Measurements from ENCODE around the gene ZNF689.
"Not testable (repeated sequence)": the region's sequence is repeated elsewhere in the genome, so short reads cannot be mapped to it uniquely, and the experiment has no call there.

The ZNF689 gene

DNA sequence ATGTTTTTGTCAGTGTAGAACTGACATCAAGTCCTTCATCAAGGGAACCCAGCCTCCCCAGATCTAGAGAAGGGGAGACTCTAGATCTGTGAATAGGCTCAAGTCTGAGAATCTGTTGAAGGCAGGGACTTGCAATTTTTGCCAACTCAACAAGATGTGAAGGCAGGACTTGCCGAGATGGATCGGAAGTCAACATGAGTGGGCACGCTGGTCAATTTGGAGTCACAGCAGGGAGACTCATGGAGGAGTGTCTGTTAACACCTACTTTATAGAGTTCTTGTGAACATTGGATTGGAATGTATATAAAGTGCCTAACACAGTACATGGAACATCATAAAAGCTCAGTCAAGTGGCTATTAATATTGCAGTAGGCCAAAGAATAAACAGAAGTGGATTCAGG, 10.0 kb downstream of the ZNF689 start:
- DNase-seq (ENCODE audit: low read depth in 3 of 3), result no peak

DNA sequence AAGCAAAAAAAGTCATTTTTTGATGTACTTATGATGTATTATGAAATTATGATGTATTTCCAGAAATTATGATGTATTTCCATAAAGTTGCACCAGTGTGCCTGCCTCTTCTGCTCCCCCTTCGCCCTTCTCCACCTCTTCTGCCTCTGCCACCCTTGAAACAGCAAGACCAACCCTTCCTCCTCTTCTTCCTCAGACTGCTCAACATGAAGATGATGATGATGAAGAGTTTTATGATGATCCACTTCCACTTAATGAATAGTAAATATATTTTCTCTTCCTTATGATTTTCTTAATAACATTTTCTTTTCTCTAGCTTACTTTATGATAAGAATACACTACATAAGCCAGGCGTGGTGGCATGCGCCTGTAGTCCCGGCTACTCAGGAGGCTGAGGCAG, 17.3 kb downstream of the ZNF689 start:
- DNase-seq (ENCODE audit: low read depth in 3 of 3), result no peak

DNA sequence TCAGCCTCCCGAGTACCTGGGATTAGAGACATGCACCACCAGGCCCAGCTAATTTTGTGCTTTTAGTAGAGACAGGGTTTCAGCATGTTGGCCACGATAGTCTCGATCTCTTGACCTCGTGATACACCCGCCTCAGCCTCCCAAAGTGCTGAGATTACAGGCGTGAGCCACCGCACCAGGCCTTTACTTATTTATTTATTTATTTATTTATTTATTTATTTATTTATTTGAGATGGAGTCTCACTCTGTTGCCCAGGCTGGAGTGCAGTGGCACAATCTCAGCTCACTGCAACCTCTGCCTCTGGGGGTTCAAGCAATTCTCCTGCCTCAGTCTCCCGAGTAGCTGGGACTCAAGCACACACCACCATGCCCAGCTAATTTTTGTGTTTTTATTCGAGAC, 19.3 kb downstream of the ZNF689 start:
- DNase-seq (ENCODE audit: low read depth in 3 of 3), result not testable (repeated sequence)

DNA sequence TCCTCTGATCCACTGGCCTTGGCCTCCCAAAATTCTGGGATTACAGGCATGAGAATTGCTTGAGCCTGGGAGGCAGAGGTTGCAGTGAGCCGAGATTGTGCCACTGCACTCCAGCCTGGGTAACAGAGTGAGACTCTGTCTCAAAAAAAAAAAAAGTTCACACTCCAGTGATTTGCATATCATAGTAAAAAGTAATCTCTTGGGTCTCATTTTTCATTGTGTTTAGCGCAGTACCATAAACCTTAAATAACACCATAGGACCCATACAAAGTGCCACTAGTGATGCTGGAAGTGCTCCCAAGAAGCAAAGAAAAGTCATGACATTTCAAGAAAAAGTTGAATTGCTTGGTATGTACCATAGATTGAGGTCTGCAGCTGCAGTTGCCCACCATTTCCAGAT, 20.6 kb downstream of the ZNF689 start:
- not testable (repeated sequence) for DNase-seq (ENCODE audit: low read depth in 3 of 3)

DNA sequence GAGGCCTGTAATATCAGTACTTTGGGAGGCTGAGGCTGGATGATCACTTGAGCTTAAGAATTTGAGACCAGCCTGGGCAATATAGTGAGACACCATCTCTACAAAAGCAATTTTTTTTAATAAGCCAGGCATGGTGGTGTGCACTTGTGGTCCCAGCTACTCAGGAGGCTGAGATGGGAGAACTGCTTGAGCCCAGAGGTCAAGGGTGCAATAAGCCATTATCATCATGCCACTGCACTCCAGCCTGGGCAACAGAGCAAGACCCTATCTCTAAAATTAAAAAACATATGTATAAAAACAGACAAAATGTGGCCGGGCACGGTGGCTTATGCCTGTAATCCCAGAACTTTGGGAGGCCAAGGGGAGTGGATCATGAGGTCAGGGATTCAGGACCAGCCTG, 21.5 kb downstream of the ZNF689 start:
- DNase-seq (ENCODE audit: low read depth in 3 of 3), result no peak

DNA sequence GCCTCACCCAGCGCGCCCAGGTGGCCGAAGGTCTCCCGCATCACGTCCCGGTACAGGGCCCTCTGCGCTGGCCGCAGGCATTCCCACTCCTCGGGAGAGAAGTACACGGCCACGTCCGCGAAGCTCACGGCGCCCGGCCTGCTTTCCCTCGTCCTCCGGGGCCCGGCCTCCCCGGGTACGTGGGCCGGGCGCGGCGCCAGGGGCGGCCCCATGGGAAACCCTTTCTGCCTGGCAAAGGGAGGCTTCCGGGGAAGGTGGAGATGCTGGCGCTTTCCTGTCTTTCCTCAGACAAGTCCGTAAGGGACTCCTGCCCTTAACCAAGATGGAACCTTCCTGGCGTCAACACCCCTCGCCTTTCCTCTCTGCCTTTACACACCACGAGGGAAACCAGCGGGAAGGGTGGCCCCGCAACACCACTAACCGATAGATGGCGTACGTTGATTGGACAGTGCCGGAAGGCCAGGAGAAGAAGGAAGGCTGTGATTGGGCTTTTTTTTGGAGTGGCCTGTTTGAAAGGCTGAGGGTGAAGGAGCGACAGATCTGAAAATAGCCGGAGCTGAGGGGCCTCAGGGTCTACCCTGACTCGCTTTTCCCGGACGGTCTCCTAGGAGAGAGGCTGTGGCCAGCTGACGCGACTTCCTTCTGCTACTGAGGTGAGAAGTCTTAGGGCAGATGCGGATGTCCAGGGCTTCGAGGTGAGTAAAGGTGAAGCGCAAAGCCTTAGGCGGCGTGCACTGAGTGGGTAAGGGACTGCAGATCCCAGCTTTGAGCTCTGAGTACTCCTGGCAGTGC, 24.6 kb downstream of the ZNF689 start, which contains the start of gene ZNF785:
Gene ZNF785, minus strand, starts transcription at position 298 of the 792 bp plus-strand sequence. Its CDS starts 86 bp downstream, at position 212.
- DNase-seq (ENCODE audit: low read depth in 3 of 3), result peak; percentile 87 to 92 (median 87)

DNA sequence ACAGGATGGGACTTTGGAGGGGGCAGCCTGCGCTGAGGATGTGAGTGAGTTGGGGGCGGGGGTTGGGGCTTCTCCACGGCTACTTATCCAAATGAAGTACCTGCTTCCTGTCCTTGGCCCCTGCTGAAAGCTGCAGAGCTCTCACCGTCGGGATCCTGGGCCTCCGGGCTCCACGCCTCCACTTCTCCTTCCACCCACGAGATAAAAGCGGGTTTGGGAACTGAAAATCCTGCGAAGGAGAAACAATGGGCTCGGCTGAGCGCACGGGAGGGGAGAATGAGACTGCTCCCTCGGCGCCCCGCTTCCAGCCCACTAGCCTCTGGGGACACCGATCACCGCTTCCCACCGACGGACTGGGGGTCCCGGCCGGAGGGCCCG, 25.2 kb downstream of the ZNF689 start:
- no peak for DNase-seq (ENCODE audit: low read depth in 3 of 3)

DNA sequence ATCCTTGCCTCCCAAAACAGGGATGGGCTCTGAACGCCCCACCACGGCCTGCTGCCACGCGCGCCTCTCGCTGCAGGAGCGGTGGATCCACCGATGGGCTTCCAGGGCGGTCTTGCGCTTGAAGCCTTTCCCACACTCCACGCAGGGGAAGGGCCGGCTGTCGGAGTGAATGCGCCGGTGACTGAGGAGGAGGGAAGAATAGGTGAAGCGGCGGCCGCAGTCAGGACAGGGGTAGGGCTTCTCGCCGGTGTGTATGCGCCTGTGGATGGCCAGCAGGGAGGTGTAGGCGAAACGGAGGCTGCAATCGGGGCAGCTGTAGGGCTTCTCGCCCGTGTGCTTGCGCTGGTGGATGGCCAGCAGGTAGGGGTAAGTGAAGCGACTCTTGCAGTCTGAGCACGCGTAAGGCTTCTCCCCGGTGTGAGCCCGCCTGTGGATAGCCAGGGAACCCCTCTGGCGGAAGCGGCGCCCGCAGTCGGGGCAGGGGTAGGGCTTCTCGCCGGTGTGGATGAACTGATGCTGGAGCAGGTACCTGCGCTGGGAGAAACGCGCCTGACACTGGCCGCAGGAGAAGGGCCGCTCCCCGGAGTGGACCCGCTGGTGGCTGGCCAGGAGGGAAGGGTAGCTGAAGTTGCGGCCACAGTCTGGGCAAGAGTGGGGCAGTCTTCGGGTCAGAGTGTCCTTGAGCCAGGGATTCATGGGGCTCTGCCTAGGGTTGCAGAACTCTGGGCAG, 27.4 kb downstream of the ZNF689 start:
- DNase-seq (ENCODE audit: low read depth in 3 of 3), result no peak

DNA sequence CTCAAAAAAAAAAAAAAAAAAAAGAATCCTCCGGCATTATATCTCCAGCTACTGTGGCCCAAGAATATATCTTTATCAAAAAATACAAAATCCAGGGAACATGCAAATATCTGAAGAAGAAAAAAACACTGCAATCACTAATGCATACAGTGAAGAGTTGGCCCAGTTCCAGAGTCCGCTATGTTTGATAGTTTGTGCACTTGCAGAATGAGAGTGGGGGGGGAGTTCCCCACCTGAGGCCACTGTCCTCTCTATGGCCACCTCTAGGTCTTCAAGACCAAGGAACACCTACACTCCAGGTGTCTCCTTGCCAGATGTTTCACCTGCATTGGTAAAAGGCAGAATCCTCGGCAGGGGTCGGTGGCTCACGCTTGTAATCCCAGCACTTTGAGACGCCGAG, 28.7 kb downstream of the ZNF689 start:
- no peak for DNase-seq (ENCODE audit: low read depth in 3 of 3)

DNA sequence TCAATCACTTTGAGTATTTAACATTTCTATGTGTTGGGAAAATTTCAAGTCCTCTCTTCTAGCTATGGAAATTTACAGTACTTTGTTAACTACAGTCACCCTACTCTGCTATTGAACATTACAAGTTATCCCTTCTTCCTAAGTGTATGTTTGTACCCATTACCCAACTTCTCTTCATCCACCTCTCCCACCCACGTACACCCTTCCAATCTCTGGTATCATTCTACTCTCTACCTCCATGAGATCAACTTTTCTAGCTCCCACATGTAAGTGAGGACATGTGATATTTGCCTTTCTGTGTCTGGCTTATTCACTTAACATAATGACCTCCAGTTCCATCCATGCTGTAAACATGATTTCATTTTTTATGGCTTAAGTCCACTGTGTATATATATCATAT, 35.5 kb downstream of the ZNF689 start:
- no peak for DNase-seq (ENCODE audit: low read depth in 3 of 3)

DNA sequence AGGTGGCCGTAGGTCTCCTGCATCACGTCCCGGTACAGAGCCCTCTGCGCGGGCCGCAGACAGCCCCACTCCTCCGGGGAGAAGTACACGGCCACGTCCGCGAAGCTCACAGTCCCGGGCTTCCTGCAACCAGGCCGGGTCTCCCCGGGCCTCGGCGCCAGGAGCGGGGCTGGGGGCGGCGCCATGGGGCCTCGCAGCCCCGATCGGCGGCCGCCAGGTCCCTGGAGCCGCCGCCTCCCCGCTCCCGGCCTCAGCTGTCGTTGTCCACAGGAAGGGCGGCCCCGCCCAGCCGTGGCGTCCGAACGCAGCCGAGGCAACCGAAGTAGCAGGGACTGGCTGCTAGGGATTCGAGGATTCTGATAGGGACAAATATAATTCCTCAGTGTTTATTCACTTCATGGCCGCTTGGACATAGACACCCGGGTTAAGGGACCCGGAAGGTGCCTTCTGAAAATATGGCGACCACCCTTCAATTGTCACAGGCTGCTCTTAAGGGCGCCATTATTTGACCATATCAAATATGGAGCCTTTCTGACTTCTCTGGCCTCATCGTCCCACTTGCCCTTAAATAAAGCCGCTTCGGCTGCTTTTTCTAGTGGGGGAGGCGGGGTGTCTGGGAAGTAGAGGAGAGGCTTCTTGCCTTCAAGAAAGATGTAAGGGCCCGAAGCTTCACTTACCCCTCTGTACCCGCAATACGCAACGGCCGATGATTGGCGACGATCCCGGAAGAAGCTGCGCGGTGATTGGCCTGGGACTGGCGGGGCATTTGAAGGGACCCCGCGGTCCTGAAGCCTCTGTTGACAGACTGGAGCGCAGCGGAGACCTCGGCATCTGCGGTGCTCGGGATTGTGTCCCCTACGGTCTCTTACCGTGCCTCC, 38.5 kb downstream of the ZNF689 start, which contains the start of gene ZNF688:
Gene ZNF688, minus strand, starts transcription at position 270 of the 878 bp plus-strand sequence. Its CDS starts 85 bp downstream, at position 185.
- DNase-seq (ENCODE audit: low read depth in 3 of 3), result peak; percentile 86 to 89 (median 88)

DNA sequence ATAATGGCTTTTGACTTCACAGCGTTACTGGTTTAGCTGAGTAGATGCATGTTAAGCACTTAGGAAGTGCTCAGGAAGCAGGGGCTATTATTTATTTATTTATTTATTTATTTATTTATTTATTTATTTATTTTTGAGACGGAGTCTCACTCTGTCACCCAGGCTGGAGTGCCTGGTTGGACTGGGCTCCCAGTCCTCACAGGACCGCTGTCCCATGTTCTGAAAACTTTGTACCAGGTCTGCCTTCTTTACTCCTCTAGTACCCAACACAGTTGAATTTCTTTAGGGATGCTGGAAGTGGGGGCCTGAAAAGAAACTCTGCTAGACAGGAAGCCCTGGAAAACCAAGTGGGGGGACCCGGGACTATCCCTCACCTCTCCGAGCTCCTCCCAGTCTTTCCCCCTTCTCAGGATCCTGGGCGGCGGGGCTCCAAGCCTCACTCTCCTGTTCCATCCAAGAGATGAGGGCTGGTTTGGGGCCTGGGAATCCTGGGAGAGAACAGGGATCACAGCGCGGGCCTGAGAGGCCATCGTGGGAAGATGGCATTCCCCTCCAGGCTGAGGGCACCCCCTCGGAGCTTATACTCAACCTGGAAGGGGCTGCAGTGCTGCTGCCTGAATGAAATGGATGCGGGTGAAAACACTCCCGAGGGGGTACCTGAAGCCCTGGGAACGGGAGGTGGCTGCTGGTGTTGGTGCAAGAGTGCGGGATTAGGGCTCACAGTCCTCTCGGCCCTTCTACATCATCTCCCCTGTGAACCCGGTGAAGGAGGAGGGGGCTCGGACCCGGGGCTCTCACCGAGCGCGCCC, 39.3 kb downstream of the ZNF689 start:
- DNase-seq (ENCODE audit: low read depth in 3 of 3), result no peak

DNA sequence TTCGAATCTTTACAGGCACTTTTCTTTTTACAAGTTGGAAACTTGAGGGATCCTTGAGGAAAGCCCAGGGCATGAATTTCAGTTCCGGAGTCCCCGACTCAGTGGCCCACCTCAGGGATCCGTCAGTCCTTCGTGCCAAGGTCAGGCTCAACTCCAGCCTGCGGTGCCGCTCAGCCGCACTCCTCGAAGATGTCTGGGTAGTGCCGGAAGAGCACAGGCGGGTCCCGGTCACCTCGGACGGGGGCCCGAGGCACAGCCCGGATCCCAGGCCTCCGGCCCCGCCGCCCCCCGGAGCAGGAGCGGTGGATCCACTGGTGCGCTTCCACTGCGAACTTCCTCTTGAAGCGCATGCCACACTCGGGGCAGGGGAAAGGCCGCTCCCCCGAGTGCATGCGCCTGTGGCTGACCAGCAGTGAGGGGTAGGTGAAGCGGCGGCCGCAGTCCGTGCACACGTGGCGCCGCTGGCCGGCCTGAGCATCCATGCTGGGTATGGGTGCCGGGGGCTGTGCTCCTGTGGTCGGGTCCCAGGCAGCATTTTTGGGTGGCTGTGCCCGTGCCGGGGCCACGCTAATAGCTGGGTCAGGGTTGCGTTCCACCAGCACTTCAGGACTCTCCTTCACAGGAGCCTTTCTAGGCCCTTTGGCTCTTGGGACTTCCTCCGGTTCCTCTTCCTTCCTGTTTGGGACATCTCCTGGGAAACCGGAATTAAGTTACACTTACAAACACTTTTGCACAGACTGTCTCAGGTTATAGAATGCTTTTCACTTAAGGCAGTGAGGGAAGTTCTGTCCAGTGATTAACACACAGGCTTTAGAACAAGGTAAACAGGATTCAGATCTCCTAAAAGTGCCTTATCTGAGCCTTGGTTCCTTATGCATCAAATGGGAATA, 40.2 kb downstream of the ZNF689 start:
- no peak for DNase-seq (ENCODE audit: low read depth in 3 of 3)

DNA sequence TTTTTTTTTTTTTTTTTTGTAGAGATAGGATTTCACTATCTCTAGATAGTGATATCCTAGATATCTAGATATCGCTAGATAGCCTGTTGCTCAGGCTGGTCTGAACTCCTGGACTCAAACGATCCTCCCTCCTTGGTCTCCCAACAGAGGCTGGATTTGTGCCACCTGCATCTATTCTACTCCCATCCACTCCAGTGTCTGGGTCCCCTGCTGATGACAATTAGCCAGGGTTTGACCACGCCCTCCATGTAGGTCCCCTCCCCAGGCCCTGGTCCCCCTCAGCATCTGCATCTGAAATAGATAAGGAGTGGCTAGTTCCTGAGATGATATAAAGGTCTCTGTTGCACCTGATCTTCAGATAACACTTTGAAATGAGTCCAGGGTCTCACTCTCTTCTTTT, 40.9 kb downstream of the ZNF689 start:
- DNase-seq (ENCODE audit: low read depth in 3 of 3), result no peak

DNA sequence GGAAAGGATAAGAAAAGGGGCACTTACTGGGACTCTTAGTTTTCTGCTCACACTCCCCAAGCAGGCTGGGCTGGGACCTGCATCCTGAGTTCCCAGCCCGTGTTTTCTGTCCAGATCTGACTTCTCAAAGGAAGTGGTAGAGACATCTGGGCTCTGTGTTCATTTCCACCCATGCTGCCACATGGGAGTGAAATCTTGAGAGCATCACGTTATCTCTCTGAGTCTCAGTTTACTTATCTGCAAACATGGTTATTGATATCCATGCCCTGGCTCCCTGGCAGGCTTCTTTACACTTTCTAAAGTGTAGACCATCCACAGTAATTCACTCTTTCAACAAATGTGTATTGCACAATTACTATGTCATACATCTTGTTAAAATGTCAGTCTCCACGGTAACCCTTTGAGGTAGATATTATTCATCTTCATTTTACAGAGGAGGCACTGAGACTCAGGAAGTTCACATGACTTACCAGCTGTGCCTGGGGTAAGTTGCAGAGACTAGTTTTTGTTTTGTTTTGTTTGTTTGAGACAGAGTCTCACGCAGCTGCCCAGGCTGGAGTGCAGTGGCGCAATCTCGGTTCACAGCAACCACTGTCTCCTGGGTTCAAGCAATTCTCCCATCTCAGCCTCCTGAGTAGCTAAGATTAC, 42.1 kb downstream of the ZNF689 start:
- DNase-seq (ENCODE audit: low read depth in 3 of 3), result no peak

DNA sequence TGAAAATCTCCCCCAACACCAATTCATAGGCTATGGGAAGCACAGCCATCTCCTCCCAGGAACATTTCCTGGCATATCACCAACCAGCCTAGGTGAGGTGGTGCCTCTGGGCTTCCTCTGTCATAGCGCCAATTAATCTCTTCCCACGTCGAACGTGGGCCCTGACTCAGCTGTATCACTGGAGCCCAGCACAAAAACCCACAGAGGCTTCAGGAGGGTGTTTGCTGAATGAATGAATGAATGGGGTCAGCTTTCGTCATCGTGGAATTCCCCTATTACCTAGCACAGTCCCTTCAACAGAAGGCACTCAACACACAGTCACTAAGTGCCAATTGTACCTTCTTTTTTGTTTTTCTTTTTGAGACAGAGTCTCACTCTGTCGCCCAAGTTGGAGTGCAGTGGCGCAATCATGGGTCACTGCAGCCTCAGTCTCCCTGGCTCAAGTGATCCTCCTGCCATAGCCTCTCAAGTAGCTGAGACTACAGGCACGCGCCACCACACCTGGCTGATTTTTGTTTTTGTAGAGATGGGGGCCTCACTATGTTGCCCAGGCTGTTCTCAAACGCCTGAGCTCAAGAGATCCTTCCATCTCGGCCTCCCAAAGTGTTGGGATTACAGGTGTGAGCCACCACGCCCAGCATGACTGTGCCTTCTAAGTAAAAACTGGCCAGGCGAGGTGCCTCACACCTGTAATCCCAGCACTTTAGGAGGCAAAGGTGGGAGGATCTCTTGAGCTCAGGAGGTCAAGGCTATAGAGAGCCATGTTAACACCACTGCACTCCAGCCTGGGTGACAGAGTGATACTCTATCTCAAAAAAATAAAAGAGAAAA, 42.8 kb downstream of the ZNF689 start:
- DNase-seq (ENCODE audit: low read depth in 3 of 3), result peak in 2 of 3 donors; percentile 61 to 64

DNA sequence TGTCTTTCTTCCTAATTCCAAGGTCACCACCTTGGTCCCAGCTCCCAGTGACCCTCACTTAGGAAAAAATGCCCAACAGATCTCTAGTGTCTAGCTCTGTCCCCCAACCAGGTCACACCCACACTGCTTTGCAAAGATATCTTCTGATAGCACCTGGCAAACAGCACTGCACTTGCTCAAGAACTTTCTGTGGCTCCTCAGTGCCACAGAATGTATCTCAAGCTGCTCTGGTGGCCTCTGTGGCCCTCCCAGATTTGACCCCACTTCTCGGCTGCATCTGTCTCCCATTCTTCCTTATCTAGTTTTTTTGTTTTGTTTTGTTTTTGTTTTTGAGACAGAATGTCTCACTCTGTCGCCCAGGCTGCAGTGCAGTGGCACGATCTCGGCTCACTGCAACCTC, 43.7 kb downstream of the ZNF689 start:
- no peak for DNase-seq (ENCODE audit: low read depth in 3 of 3)

DNA sequence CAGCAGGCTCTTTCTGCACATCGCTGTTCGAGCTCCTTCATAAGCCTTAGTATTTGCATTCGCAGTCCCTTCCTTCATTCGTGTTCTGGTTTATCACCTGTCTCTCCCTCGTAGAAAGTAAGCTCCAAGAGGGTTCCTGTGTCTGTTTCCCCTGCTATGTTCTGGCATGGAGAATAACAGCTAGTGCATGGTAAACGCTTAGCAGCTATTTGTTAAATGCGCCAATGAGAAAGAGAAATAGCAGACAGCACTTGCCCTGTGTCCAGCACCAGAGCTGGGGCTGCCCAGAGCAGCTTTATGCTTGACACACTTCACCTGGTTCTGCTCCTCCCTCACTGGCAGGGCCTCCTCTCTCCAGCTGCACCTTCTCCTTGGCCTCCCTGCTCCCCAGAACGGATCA, 44.2 kb downstream of the ZNF689 start:
- no peak for DNase-seq (ENCODE audit: low read depth in 3 of 3)

DNA sequence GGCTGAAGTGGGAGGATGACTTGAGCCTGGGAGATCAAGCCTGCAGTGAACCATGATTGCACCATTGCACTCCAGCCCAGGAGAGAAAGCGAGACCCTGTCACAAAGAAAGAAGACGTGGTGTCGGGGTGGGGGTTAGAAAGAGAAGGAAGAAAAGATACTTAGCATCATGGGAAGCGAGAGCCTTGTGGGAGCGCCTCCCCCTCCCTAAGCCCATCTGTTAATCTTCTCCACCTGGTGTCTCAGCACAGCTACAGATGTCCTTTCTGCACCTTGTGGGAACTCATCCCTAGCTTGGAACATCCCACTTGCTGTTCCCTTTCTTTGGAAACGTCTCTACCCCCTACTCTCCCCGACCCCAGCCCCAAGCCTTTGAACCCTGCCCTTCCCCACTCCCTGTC, 44.7 kb downstream of the ZNF689 start:
- DNase-seq (ENCODE audit: low read depth in 3 of 3), result no peak

Data from stimulated activated CD4-positive, alpha-beta T cell treated with anti-CD3 and anti-CD28 coated beads, TNF-alpha, amount 100 ng/mL, for 48 hours (primary cell).